Measurements from ENCODE around the gene RNF217. TPM values are rescaled to one million over a fixed set of nuclear protein-coding genes. Genes with fewer than 3 reads are reported as not detected.
"Not testable (repeated sequence)": the region's sequence is repeated elsewhere in the genome, so short reads cannot be mapped to it uniquely, and the experiment has no call there.

RNF217 gene, protein sequence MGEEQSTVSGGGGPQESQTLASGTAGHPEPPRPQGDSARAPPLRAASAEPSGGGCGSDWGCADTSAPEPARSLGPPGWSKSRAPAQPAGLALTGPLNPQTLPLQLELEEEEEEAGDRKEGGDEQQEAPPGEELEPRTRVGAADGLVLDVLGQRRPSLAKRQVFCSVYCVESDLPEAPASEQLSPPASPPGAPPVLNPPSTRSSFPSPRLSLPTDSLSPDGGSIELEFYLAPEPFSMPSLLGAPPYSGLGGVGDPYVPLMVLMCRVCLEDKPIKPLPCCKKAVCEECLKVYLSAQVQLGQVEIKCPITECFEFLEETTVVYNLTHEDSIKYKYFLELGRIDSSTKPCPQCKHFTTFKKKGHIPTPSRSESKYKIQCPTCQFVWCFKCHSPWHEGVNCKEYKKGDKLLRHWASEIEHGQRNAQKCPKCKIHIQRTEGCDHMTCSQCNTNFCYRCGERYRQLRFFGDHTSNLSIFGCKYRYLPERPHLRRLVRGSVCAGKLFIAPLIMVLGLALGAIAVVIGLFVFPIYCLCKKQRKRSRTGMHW
- total RNA-seq = 1 to 10 TPM in 1 of 2 experiments, under 1 TPM in 1; 0.52 to 1.1 TPM

DNA sequence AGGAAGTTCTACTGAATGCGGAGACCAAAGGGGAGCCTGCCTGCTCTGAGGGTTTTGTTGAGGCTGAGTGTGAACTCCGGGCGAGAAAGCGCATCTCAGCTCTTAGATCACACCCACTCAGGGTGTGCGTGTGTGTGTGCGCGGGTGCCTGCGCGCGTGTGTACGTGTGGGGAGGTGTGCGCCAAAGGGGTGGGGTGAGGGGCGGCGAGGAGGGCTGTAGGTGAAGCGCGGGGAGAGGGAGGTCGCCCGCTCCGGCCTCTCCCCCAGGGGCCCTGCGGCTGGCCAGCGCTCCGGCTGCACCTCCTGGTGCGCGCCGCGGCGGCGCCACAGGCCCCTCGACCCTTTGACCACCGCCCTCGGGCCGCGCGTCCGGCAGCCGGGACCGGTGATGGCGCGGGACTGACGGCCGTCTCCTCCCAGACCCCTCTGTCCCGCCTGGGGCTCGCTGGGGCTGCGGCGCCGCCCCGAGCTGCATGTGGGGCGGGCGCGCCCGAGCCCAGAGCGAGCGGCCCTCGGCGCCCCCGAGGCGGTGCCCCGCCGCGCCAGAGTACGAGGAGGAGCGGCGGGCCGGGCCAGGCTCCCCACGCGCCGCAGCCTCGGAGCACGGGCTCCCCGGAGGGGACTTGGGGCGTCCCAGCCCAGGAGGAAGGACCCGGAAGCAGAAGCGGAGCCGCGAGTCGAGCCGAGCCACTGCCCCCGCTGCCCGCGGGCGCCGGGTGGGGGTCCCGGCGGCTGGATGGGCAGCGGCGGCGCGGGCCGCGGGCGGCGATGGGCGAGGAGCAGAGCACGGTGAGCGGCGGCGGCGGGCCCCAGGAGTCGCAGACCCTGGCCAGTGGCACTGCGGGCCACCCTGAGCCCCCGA lies at the start of gene RNF217:
TSS of gene RNF217 (plus strand) at position 661 of the 862 bp plus-strand sequence. CDS start at position 769, 108 bp downstream.
- Mint-ChIP-seq H3K9me3 (no peaks in the 10 kb centered on the region), H3K36me3 (no peaks in the 10 kb centered on the region), H3K4me3 (peak within 1 kb of the TSS; percentile 71), H3K4me1 (ENCODE audit: low read depth) (peaks cover 17% of the 10 kb centered on the region), H3K27me3 (peaks cover 46% of the 10 kb centered on the region), H3K27ac (no peak within 1 kb of the TSS)
- intact Hi-C loops (cut with micrococcal nuclease) = loop anchor here (5.0 kb wide), 1 partner anchor 150 kb away; no protein-coding TSS in a partner anchor
- CTCF ChIA-PET = no interaction called here
- POLR2A ChIA-PET = no interaction called here
- DNase-seq = peak; percentile 33

DNA sequence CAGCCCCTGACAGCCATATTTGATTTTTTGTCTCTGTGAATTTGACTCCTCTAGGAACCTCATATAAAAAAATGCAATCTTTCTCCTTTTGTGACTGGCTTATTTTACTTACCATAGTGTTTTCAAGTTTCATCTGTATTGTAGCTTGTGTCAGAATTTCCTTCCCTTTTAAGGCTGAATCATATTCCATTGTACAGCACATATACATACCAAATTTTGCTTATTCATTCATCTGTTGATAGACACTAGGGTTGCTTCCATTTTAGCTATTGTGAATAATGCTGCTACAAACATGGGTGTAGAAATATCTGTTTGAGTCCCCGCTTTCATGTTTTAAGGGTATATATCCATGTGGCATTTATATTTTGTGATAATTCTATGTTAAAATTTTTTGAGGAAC lies 49.2 kb upstream of the RNF217 start:
- H3K27me3 Mint-ChIP-seq = peaks cover 1% of the 10 kb centered on the region
- no peak overlapping the region for H3K27ac Mint-ChIP-seq
- ChIA-PET POLR2A (no interaction called here), CTCF (no interaction called here)
- intact Hi-C loops (cut with micrococcal nuclease) = no loop called here
- H3K36me3 Mint-ChIP-seq = no peaks in the 10 kb centered on the region
- no peak for DNase-seq
- H3K4me3 Mint-ChIP-seq = no peak overlapping the region
- H3K9me3 Mint-ChIP-seq = no peaks in the 10 kb centered on the region
- H3K4me1 Mint-ChIP-seq (ENCODE audit: low read depth) = no peaks in the 10 kb centered on the region

DNA sequence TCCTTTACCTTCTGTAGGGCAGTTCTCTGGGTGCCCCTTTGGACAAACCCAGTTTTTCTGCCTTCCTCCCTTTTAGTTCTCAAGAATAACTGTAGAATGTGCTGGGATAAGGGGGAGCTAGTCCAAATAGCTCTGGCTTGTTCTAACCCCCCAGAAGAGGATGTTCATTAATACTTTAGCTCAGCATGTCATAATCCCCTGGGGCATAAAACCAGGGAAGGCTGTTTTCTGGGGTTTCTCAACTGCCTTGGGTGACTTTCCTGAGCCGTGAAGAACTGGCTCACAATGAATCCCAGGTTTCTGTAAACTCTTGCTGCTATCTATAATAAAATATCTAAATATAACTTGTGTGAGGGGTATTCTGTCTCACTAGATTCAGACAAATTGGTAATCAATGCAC lies 44.5 kb upstream of the RNF217 start:
- Mint-ChIP-seq H3K27me3 (peaks cover 1% of the 10 kb centered on the region), H3K36me3 (no peaks in the 10 kb centered on the region), H3K27ac (no peak overlapping the region), H3K4me3 (no peak overlapping the region), H3K9me3 (peaks cover 11% of the 10 kb centered on the region), H3K4me1 (ENCODE audit: low read depth) (no peaks in the 10 kb centered on the region)
- DNase-seq = no peak
- intact Hi-C loops (cut with micrococcal nuclease) = no loop called here
- POLR2A ChIA-PET = no interaction called here
- CTCF ChIA-PET = interaction anchor here (1.5 kb wide), 1 partner anchor 197 kb away, joined by 3 read pairs; no protein-coding TSS in a partner anchor

DNA sequence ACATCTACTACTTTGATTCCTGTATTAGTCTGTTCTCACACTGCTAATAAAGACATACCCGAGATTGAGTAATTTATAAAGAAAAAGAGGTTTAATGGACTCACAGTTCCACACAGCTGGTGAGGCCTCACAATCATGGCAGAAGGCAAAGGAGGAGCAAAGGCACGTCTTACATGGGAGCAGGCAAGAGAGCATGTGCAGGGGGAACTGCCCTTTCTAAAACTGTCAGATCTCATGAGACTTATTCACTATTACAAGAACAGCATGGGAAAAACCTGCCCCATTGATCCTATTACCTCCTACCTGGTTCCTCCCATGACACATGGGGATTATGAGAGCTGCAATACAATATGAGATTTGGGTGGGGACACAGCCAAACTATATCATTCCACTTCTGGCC lies 42.5 kb upstream of the RNF217 start:
- POLR2A ChIA-PET; intact Hi-C loops (cut with micrococcal nuclease); H3K4me3 Mint-ChIP-seq; H3K27me3 Mint-ChIP-seq; H3K27ac Mint-ChIP-seq; H3K36me3 Mint-ChIP-seq; DNase-seq; CTCF ChIA-PET; H3K4me1 Mint-ChIP-seq (ENCODE audit: low read depth): not testable (repeated sequence)
- peaks cover 11% of the 10 kb centered on the region for H3K9me3 Mint-ChIP-seq

DNA sequence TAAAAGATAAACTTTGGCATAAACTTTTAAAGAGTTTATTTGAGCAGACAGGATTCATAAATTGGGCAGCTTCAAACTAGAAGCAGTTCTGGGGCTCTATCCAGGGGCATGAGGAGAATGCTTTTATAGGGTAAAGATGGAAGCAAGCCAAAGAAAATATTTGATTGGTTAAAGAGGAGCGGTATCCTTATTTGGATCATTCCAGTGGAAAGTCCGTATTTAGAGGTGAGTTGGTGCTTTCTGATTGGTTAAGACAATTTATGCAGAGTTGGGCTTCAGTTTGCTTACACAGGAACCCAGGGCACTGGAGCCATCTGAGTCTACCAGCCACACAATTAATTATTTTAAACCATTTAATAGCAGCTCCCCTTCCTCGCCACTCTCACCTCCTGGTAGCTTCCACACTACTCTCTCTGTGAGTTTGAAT lies 37.9 kb upstream of the RNF217 start:
- peaks cover 11% of the 10 kb centered on the region for H3K9me3 Mint-ChIP-seq
- intact Hi-C loops (cut with micrococcal nuclease) = no loop called here
- DNase-seq = no peak
- CTCF ChIA-PET = no interaction called here
- H3K4me1 Mint-ChIP-seq (ENCODE audit: low read depth) = no peaks in the 10 kb centered on the region
- H3K27ac Mint-ChIP-seq = no peak overlapping the region
- POLR2A ChIA-PET = no interaction called here
- no peaks in the 10 kb centered on the region for H3K36me3 Mint-ChIP-seq
- no peaks in the 10 kb centered on the region for H3K27me3 Mint-ChIP-seq
- H3K4me3 Mint-ChIP-seq = no peak overlapping the region

DNA sequence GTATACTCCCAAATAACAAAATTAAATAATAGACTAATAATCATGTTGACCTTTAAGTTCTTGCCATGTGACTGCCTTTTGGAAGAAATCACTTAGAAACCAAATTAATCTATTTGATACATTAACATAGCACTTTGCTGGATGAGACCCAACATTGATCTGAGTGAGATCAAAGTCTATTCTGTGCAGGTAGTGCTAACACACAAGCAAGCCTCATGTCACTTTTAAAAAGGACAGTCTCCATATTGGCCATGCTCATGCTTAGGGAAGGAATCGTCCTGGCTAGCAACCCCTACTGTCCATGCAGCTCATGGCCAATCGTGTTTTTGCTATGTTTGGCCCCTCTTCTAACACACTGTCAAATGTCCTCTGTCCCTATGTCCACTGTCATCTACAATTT lies 35.8 kb upstream of the RNF217 start:
- CTCF ChIA-PET = no interaction called here
- Mint-ChIP-seq H3K4me3 (no peak overlapping the region), H3K36me3 (no peaks in the 10 kb centered on the region), H3K4me1 (ENCODE audit: low read depth) (no peaks in the 10 kb centered on the region), H3K27me3 (no peaks in the 10 kb centered on the region), H3K27ac (no peak overlapping the region), H3K9me3 (peaks cover 1% of the 10 kb centered on the region)
- intact Hi-C loops (cut with micrococcal nuclease) = no loop called here
- DNase-seq = no peak
- POLR2A ChIA-PET = no interaction called here

DNA sequence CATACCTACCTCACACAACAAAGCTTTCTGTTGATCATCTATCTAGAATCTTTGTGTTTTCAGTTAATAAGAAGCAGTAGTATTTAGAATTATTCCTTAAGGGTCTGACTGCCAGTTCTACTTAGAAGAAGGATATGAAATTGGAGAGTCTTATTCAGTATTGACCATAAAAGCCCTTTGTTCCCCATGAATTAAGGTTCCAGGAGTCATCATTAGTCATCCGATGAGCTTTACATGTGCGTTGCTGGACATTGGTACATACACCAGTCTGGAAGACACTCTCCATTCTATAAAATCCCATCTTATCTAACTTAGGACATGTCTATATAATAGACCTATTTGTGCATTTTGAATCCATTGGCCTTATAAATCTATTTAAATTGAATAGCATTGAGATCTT lies 34.4 kb upstream of the RNF217 start:
- H3K4me3 Mint-ChIP-seq = no peak overlapping the region
- ChIA-PET POLR2A (no interaction called here), CTCF (no interaction called here)
- no peak for DNase-seq
- H3K27ac Mint-ChIP-seq = no peak overlapping the region
- no peaks in the 10 kb centered on the region for H3K27me3 Mint-ChIP-seq
- intact Hi-C loops (cut with micrococcal nuclease) = no loop called here
- H3K4me1 Mint-ChIP-seq (ENCODE audit: low read depth) = no peaks in the 10 kb centered on the region
- no peaks in the 10 kb centered on the region for H3K36me3 Mint-ChIP-seq
- H3K9me3 Mint-ChIP-seq = no peaks in the 10 kb centered on the region

DNA sequence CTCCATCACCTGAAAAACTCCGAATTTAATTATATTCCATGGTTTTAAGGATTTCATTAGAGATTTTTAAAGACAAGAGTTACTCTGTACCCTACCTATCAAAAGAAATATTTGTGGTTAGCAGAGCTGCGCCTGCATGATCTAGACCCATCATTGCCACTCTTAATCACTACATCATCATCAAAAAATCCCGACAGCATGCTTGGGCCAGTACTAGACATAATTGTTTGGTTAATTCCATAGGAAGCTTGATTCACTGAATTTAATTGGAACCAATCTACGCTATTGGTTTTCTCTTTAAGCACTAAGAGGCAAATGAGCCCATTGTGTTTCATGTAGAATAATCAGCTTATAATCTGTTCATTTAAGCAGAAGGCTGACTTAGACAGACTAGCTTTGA lies 33.4 kb upstream of the RNF217 start:
- intact Hi-C loops (cut with micrococcal nuclease) = no loop called here
- H3K27me3 Mint-ChIP-seq = no peaks in the 10 kb centered on the region
- CTCF ChIA-PET = no interaction called here

DNA sequence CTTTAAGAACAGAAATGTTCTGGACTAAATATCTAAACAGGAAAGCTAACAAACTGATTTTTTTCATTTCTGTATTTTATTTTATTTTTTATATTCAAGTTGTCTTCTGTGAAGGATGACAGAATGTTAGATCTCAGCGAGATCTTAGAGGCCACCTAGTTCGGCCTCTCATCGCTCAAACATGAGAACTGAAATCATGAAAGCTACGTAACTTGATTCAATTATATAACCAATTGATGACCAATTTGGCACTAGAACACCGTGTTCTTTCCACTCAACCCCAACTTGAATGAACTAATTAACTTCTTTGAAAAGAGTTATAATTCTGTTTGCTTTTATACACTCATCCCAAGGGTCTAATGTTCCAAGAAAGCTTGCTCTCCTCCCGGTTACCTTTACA lies 24.6 kb upstream of the RNF217 start:
- CTCF ChIA-PET = no interaction called here
- H3K27ac Mint-ChIP-seq = no peak overlapping the region
- POLR2A ChIA-PET = no interaction called here
- no peaks in the 10 kb centered on the region for H3K9me3 Mint-ChIP-seq
- intact Hi-C loops (cut with micrococcal nuclease) = no loop called here
- H3K36me3 Mint-ChIP-seq = no peaks in the 10 kb centered on the region
- no peak for DNase-seq
- no peaks in the 10 kb centered on the region for H3K27me3 Mint-ChIP-seq
- H3K4me3 Mint-ChIP-seq = no peak overlapping the region
- H3K4me1 Mint-ChIP-seq (ENCODE audit: low read depth) = no peaks in the 10 kb centered on the region

More for the DNA sequence above, 33.4 kb upstream of the RNF217 start:
- POLR2A ChIA-PET = no interaction called here
- Mint-ChIP-seq H3K27ac (no peak overlapping the region), H3K36me3 (no peaks in the 10 kb centered on the region), H3K9me3 (no peaks in the 10 kb centered on the region), H3K4me1 (ENCODE audit: low read depth) (no peaks in the 10 kb centered on the region), H3K4me3 (no peak overlapping the region)
- no peak for DNase-seq

DNA sequence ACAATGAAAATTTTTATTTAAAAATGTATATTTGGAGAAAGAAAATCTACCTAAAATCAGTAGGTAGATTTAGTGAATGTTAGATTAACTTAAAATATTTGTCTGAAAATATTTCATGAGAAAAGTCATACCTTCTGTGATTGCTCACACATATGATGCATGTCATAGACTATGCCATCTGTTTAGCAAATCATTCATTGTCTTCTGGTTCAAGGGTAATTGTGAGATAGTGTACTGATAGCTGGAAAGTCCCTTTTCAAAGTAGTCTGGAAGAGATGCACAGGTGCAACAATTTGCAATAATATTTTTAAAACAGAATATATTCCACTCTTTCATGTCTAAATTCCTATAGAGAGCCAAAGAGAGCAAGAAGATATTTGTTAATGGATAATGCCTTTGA lies 21.0 kb upstream of the RNF217 start:
- ChIA-PET POLR2A (no interaction called here), CTCF (no interaction called here)
- no peak for DNase-seq
- Mint-ChIP-seq H3K27me3 (no peaks in the 10 kb centered on the region), H3K36me3 (no peaks in the 10 kb centered on the region), H3K4me1 (ENCODE audit: low read depth) (no peaks in the 10 kb centered on the region), H3K27ac (no peak overlapping the region), H3K4me3 (no peak overlapping the region), H3K9me3 (no peaks in the 10 kb centered on the region)
- intact Hi-C loops (cut with micrococcal nuclease) = no loop called here

DNA sequence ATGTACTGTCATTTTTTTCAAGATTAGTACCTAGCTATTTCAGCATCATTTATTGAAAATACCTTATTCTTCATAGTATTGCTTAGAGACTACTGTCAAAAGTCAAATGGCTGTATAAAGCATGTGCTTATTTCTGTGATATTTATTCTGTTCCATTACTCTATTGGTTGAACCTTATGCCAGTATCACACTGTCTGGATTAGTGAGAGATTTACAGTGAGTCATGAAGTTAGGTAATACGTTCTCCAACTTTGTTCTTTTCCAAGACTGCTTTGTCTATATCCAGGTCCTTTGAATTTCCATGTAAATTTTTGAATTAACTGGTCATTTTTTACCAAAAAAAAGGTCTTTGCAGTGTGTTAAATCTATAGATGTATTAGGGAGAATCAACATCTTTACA lies 18.6 kb upstream of the RNF217 start:
- H3K9me3 Mint-ChIP-seq = no peaks in the 10 kb centered on the region
- H3K4me1 Mint-ChIP-seq (ENCODE audit: low read depth) = peaks cover 2% of the 10 kb centered on the region
- H3K4me3 Mint-ChIP-seq = no peak overlapping the region
- H3K36me3 Mint-ChIP-seq = no peaks in the 10 kb centered on the region
- H3K27me3 Mint-ChIP-seq = no peaks in the 10 kb centered on the region
- intact Hi-C loops (cut with micrococcal nuclease) = no loop called here
- no peak for DNase-seq
- ChIA-PET POLR2A (no interaction called here), CTCF (no interaction called here)
- H3K27ac Mint-ChIP-seq = no peak overlapping the region

DNA sequence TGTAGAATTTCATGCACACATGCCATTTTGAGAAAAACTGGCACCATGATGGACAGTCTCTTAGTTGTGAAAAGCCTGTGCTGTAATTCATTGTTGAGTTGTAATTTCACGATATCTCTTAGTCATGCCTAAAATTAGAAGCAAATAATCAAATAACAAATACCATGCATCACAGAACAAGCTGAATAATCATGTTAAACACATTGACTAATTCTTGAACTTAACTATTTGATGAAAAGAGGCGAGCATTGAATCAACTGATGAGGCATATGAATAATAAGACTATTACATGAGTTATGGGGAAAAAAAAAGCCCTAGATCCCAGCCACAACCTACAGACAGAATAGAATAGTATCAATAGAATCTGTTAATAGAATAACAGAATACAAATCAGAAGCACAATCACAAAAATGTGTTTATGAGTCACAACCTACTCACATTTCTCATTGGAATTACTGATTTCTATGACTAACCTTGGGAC lies 14.2 kb upstream of the RNF217 start:
- Mint-ChIP-seq H3K4me1 (ENCODE audit: low read depth) (peaks cover 2% of the 10 kb centered on the region), H3K4me3 (no peak overlapping the region), H3K9me3 (no peaks in the 10 kb centered on the region), H3K27me3 (no peaks in the 10 kb centered on the region), H3K27ac (no peak overlapping the region), H3K36me3 (no peaks in the 10 kb centered on the region)
- intact Hi-C loops (cut with micrococcal nuclease) = no loop called here
- POLR2A ChIA-PET = no interaction called here
- DNase-seq = no peak
- CTCF ChIA-PET = no interaction called here

Measured in activated CD4-positive, alpha-beta memory T cell treated with anti-CD3 and anti-CD28 coated beads for 36 hours (primary cell).